ENCODE data around the gene CTNNA2. TPM values are rescaled to one million over a fixed set of nuclear protein-coding genes. Genes with fewer than 3 reads are reported as not detected.
A peak's percentile ranks its signal among the peaks of the same experiment; 100 is the strongest.

CTNNA2 gene
- total and polyA plus RNA-seq, 2 of the 8 experiments (the other 6 are each of a cell fraction or from before 2014, with no cell fraction given): 3.9 to 9.0 TPM

DNA sequence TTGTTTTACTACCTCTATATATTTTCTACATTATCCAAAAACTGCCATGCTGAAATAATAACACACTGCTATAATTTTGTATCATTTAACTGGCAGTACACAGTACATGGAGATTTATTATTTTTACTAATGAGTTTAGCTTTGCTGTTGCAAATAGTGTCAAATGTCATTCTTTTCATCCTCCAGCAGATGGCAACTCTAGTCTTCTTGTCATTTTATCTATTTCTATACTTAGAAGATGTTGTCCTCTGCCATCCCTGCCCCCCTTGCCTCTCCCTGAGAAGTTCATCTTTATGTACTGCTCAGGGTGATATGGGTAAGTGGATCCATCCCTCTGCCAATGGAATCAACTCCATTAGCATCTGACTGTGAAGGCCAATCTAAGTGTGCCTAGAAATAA, 813.4 kb downstream of the CTNNA2 start:
- Histone ChIP-seq H3K79me1 (ENCODE audit: low read depth, low read length) (no peaks in the 10 kb centered on the region), H3K18ac (ENCODE audit: extremely low read depth, low read length) (no peak overlapping the region), H2BK5ac (ENCODE audit: low read depth, low read length) (no peak overlapping the region), H4K91ac (replicated peaks; ENCODE audit: insufficient read length, low read length) (no peak overlapping the region), H2BK120ac (replicated peaks; ENCODE audit: low read depth, low read length) (no peak overlapping the region), H3K56ac (replicated peaks; ENCODE audit: insufficient read length, low read depth, low read length) (no peak overlapping the region), H4K8ac (ENCODE audit: extremely low read depth, insufficient read depth, low read length) (no peak overlapping the region), H4K5ac (ENCODE audit: insufficient read length, low read depth, low read length) (no peak overlapping the region), H2BK20ac (ENCODE audit: low read length) (no peak overlapping the region), H3K4me3 (ENCODE audit: extremely low read depth in 1 of 4, insufficient read depth in 2 of 4, low read depth in 3 of 4, low read length in 4 of 4) (no peak overlapping the region), H3K23me2 (ENCODE audit: low read depth, low read length) (peaks cover 1% of the 10 kb centered on the region; the same call in 1 of the 2 replicates), H3K36me3 (ENCODE audit: control insufficient read depth in 2 of 4, insufficient read depth in 4 of 4, low read length in 3 of 4) (no peaks in the 10 kb centered on the region), H4K20me1 (replicated peaks in 1 of 2; ENCODE audit: control insufficient read depth in 1 of 2, insufficient read depth in 2 of 2, low read length in 2 of 2) (no peaks in the 10 kb centered on the region), H3K9ac (replicated peaks in 1 of 4; ENCODE audit: extremely low read depth in 1 of 4, low read depth in 3 of 4, low read length in 3 of 4) (no peak overlapping the region), H2BK15ac (ENCODE audit: low read length) (no peak overlapping the region), H2BK12ac (ENCODE audit: low read depth, low read length) (no peak overlapping the region), H3K9me3 (ENCODE audit: insufficient read depth in 2 of 2, low read depth in 1 of 2, low read length in 1 of 2) (no peaks in the 10 kb centered on the region), H3K79me2 (ENCODE audit: control insufficient read depth in 1 of 2, insufficient read depth in 2 of 2, low read length in 2 of 2) (no peaks in the 10 kb centered on the region), H3K23ac (ENCODE audit: insufficient read length) (no peak overlapping the region), H3K4me1 (replicated peaks in 1 of 4; ENCODE audit: control insufficient read depth in 3 of 4, insufficient read depth in 4 of 4, low read length in 3 of 4) (peaks cover 6 to 22% (median 19%) of the 10 kb centered on the region in 4 experiments), H3K27me3 (replicated peaks in 1 of 4; ENCODE audit: control insufficient read depth in 3 of 4, extremely low read depth in 1 of 4, insufficient read depth in 3 of 4, low read length in 3 of 4) (peaks cover 6 to 16% (median 15%) of the 10 kb centered on the region in 4 experiments), H3K4ac (replicated peaks; ENCODE audit: insufficient read length, low read depth, low read length) (no peak overlapping the region), H3K4me2 (ENCODE audit: insufficient read depth in 1 of 2, low read depth in 2 of 2, low read length in 2 of 2) (no peak overlapping the region), H3K27ac (ENCODE audit: low read depth, low read length) (no peak overlapping the region), H2AFZ (ENCODE audit: low read length) (no peak overlapping the region), H2AK5ac (ENCODE audit: low read depth, low read length) (no peak overlapping the region), H3K14ac (ENCODE audit: insufficient read length) (no peak overlapping the region)
- POLR2A ChIA-PET (ENCODE audit: partially characterized antibody): interaction anchor here (1.5 kb wide), 1 partner anchor 23 kb away, joined by 4 read pairs; no protein-coding TSS in a partner anchor
- FAIRE-seq (no peak), DNase-seq (ENCODE audit: low read depth in 1 of 2, low spot score in 2 of 2) (no peak)
- TF ChIP-seq RAD21 (IDR thresholded peaks at IDR 0.05 in 1 of 2, conservative IDR thresholded peaks at IDR 0.05 in 1 of 2; ENCODE audit: low read depth in 2 of 2, low read length in 2 of 2) (peak; percentile 77), SUZ12 (IDR thresholded peaks at IDR 0.05; ENCODE audit: low read length) (no peak), JUN (IDR thresholded peaks at IDR 0.05; ENCODE audit: low read depth, low read length) (no peak), SAP30 (IDR thresholded peaks at IDR 0.05; ENCODE audit: insufficient read depth, insufficient replicate concordance, low read length) (no peak), KDM1A (IDR thresholded peaks at IDR 0.05; ENCODE audit: borderline replicate concordance, low read length) (no peak)
- TF ChIP-seq, protein P1, sequence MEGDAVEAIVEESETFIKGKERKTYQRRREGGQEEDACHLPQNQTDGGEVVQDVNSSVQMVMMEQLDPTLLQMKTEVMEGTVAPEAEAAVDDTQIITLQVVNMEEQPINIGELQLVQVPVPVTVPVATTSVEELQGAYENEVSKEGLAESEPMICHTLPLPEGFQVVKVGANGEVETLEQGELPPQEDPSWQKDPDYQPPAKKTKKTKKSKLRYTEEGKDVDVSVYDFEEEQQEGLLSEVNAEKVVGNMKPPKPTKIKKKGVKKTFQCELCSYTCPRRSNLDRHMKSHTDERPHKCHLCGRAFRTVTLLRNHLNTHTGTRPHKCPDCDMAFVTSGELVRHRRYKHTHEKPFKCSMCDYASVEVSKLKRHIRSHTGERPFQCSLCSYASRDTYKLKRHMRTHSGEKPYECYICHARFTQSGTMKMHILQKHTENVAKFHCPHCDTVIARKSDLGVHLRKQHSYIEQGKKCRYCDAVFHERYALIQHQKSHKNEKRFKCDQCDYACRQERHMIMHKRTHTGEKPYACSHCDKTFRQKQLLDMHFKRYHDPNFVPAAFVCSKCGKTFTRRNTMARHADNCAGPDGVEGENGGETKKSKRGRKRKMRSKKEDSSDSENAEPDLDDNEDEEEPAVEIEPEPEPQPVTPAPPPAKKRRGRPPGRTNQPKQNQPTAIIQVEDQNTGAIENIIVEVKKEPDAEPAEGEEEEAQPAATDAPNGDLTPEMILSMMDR (IDR thresholded peaks at IDR 0.05; ENCODE audit: control extremely low read depth in 1 of 3, insufficient read depth in 1 of 3, low read depth in 1 of 3, low read length in 3 of 3): peak in 2 of 3 experiments; percentile 34 to 45; a peak in 2 of 4 replicates
- CTCF ChIA-PET (ENCODE audit: partially characterized antibody): interaction anchor here (0.7 to 6.5 kb wide), 38 partner anchors 12 to 767 kb away, joined by 3 to 62 read pairs (median 3); no protein-coding TSS in a partner anchor

Data from H1 (cell line).